Stimulated activated naive B cell treated with anti-CD40 and anti-IgM and Interleukin-4, amounts not matched to agents 10 μg/mL and 1 μg/mL and 100 μg/mL, for 72 hours (primary cell): Measurements from ENCODE around the gene RFX5.

Source experiments
- ATAC-seq, 2 donors: fragments of 150-1000 bp; cut with Tn5 transposase; replicated peaks; 2 replicates each; pipeline ENCODE4 v1.10.0; 2021; ENCODE audit warnings: moderate library complexity in 1 of 2
- DNase-seq: peaks from one replicate; pipeline ENCODE4 v3.0.0; 2021
- H3K27ac Mint-ChIP-seq: one replicate; pipeline ENCODE4 v1.8.0; 2022; ENCODE audit warnings: mild to moderate bottlenecking, mixed read lengths
- H3K27me3 Mint-ChIP-seq, 2 donors: one replicate each; pipeline ENCODE4 v1.8.0; 2022; ENCODE audit warnings: mixed read lengths in 2 of 2
- H3K36me3 Mint-ChIP-seq, 2 donors: one replicate each; pipeline ENCODE4 v1.8.0; 2022; ENCODE audit warnings: mixed read lengths in 2 of 2, mild to moderate bottlenecking in 1 of 2
- H3K4me1 Mint-ChIP-seq, 2 donors: one replicate each; pipeline ENCODE4 v1.8.0; 2022; ENCODE audit warnings: mixed read lengths in 2 of 2, mild to moderate bottlenecking in 1 of 2
- H3K4me3 Mint-ChIP-seq, 2 donors: one replicate each; pipeline ENCODE4 v1.8.0; 2022; ENCODE audit warnings: mild to moderate bottlenecking in 2 of 2, mixed read lengths in 2 of 2, moderate library complexity in 1 of 2
- H3K9me3 Mint-ChIP-seq, 2 donors: one replicate each; pipeline ENCODE4 v1.8.0; 2022; ENCODE audit warnings: mixed read lengths in 2 of 2, mild to moderate bottlenecking in 1 of 2

Gene RFX5

GRCh38 chr1:151344291-151344690 is 2.8 kb downstream of the RFX5 start:
- H3K4me1 Mint-ChIP-seq = peaks cover 55 to 77% of the 10 kb centered on the region in 2 donors
- no peaks in the 10 kb centered on the region for H3K9me3 Mint-ChIP-seq
- H3K27me3 Mint-ChIP-seq = no peaks in the 10 kb centered on the region
- ATAC-seq = no peak
- peak overlapping the region; percentile 92 for H3K27ac Mint-ChIP-seq
- peaks cover 36 to 43% of the 10 kb centered on the region in 2 donors for H3K36me3 Mint-ChIP-seq
- no peak for DNase-seq
- peak overlapping the region; percentile 20 to 44 for H3K4me3 Mint-ChIP-seq

- DNase-seq = no peak
- peaks cover 55 to 81% of the 10 kb centered on the region in 2 donors for H3K4me1 Mint-ChIP-seq
- peaks cover 38 to 43% of the 10 kb centered on the region in 2 donors for H3K36me3 Mint-ChIP-seq
- no peaks in the 10 kb centered on the region for H3K27me3 Mint-ChIP-seq
- peak overlapping the region; percentile 92 for H3K27ac Mint-ChIP-seq
- ATAC-seq = no peak
- H3K9me3 Mint-ChIP-seq = no peaks in the 10 kb centered on the region
- H3K4me3 Mint-ChIP-seq = no peak overlapping the region
Measured at GRCh38 chr1:151343587-151343986, 3.5 kb downstream of the RFX5 start.

GRCh38 chr1:151342569-151342968 is 4.5 kb downstream of the RFX5 start:
- ATAC-seq = no peak
- Mint-ChIP-seq H3K36me3 (peaks cover 39 to 43% of the 10 kb centered on the region in 2 donors), H3K27ac (peak overlapping the region; percentile 92), H3K4me1 (peaks cover 47 to 74% of the 10 kb centered on the region in 2 donors), H3K9me3 (no peaks in the 10 kb centered on the region), H3K4me3 (no peak overlapping the region), H3K27me3 (no peaks in the 10 kb centered on the region)
- no peak for DNase-seq

- H3K27me3 Mint-ChIP-seq = no peaks in the 10 kb centered on the region
Measured at GRCh38 chr1:151342021-151342420, 5.0 kb downstream of the RFX5 start.

GRCh38 chr1:151340870-151341754 is 5.9 kb downstream of the RFX5 start:
- Mint-ChIP-seq H3K4me3 (no peak overlapping the region), H3K36me3 (peaks cover 31 to 35% of the 10 kb centered on the region in 2 donors), H3K27ac (peak overlapping the region; percentile 6), H3K9me3 (no peaks in the 10 kb centered on the region), H3K4me1 (peaks cover 40 to 61% of the 10 kb centered on the region in 2 donors), H3K27me3 (no peaks in the 10 kb centered on the region)
- ATAC-seq = peak; percentile 89
- peak; percentile 23 for DNase-seq

More at GRCh38 chr1:151342021-151342420, 5.0 kb downstream of the RFX5 start:
- no peaks in the 10 kb centered on the region for H3K9me3 Mint-ChIP-seq
- DNase-seq (no peak), ATAC-seq (no peak)
- peak overlapping the region; percentile 92 for H3K27ac Mint-ChIP-seq
- peaks cover 38 to 43% of the 10 kb centered on the region in 2 donors for H3K36me3 Mint-ChIP-seq
- H3K4me1 Mint-ChIP-seq = peaks cover 45 to 70% of the 10 kb centered on the region in 2 donors
- H3K4me3 Mint-ChIP-seq = no peak overlapping the region

- H3K27me3 Mint-ChIP-seq = no peaks in the 10 kb centered on the region
- H3K27ac Mint-ChIP-seq = no peak overlapping the region
- DNase-seq = no peak
- ATAC-seq = no peak
- H3K9me3 Mint-ChIP-seq = no peaks in the 10 kb centered on the region
- no peak overlapping the region for H3K4me3 Mint-ChIP-seq
- H3K36me3 Mint-ChIP-seq = peaks cover 5 to 6% of the 10 kb centered on the region in 2 donors
- H3K4me1 Mint-ChIP-seq = peaks cover 8 to 18% of the 10 kb centered on the region in 2 donors
Measured at GRCh38 chr1:151336556-151336955, 10.5 kb downstream of the RFX5 start.

- no peak for DNase-seq
- Mint-ChIP-seq H3K4me1 (peaks cover under 1 to 7% of the 10 kb centered on the region in 2 donors), H3K4me3 (no peak overlapping the region), H3K36me3 (peaks cover 1 to 3% of the 10 kb centered on the region in 2 donors), H3K27me3 (no peaks in the 10 kb centered on the region), H3K9me3 (no peaks in the 10 kb centered on the region), H3K27ac (no peak overlapping the region)
- no peak for ATAC-seq
Measured at GRCh38 chr1:151334822-151335221, 12.2 kb downstream of the RFX5 start.

GRCh38 chr1:151327903-151328674 is 19.0 kb downstream of the RFX5 start:
- peak; percentile 19 to 23 for ATAC-seq
- DNase-seq = no peak
- no peaks in the 10 kb centered on the region for H3K27me3 Mint-ChIP-seq
- no peaks in the 10 kb centered on the region for H3K9me3 Mint-ChIP-seq
- peak overlapping the region; percentile 92 to 100 for H3K4me3 Mint-ChIP-seq
- peak overlapping the region; percentile 96 for H3K27ac Mint-ChIP-seq
- H3K36me3 Mint-ChIP-seq = peaks cover 21 to 32% of the 10 kb centered on the region in 2 donors
- H3K4me1 Mint-ChIP-seq = peaks cover 25 to 30% of the 10 kb centered on the region in 2 donors

- H3K4me3 Mint-ChIP-seq = peak within 1 kb of the TSS; percentile 92 to 100
- ATAC-seq = peak; percentile 89 to 92
- no peaks in the 10 kb centered on the region for H3K27me3 Mint-ChIP-seq
Measured at GRCh38 chr1:151327223-151327902, 19.7 kb downstream of the RFX5 start, which contains the start of gene PI4KB. Gene PI4KB (minus strand): TSS chr1:151327416. CDS start chr1:151316481, 10,935 bp downstream.

GRCh38 chr1:151326619-151327222 is 20.3 kb downstream of the RFX5 start:
- Mint-ChIP-seq H3K27ac (peak overlapping the region; percentile 96), H3K4me1 (peaks cover 31 to 40% of the 10 kb centered on the region in 2 donors), H3K27me3 (no peaks in the 10 kb centered on the region), H3K36me3 (peaks cover 28 to 40% of the 10 kb centered on the region in 2 donors), H3K9me3 (no peaks in the 10 kb centered on the region), H3K4me3 (peak overlapping the region; percentile 92 to 100)
- peak; percentile 74 to 79 for ATAC-seq
- peak; percentile 55 for DNase-seq

More at GRCh38 chr1:151327223-151327902, 19.7 kb downstream of the RFX5 start, which contains the start of gene PI4KB:
- DNase-seq = peak; percentile 86
- H3K36me3 Mint-ChIP-seq = peaks cover 25 to 35% of the 10 kb centered on the region in 2 donors
- peaks cover 28 to 35% of the 10 kb centered on the region in 2 donors for H3K4me1 Mint-ChIP-seq
- peak within 1 kb of the TSS; percentile 96 for H3K27ac Mint-ChIP-seq
- no peaks in the 10 kb centered on the region for H3K9me3 Mint-ChIP-seq

GRCh38 chr1:151325646-151326429 is 21.2 kb downstream of the RFX5 start:
- Mint-ChIP-seq H3K27me3 (no peaks in the 10 kb centered on the region), H3K36me3 (peaks cover 29 to 42% of the 10 kb centered on the region in 2 donors), H3K4me3 (peak overlapping the region; percentile 92 to 100), H3K4me1 (peaks cover 33 to 43% of the 10 kb centered on the region in 2 donors), H3K27ac (peak overlapping the region; percentile 96), H3K9me3 (no peaks in the 10 kb centered on the region)
- DNase-seq (no peak), ATAC-seq (no peak)

GRCh38 chr1:151325231-151325630 is 21.8 kb downstream of the RFX5 start:
- Mint-ChIP-seq H3K27ac (no peak overlapping the region), H3K4me3 (peak overlapping the region in 1 of 2 donors; percentile 32), H3K4me1 (peaks cover 33 to 49% of the 10 kb centered on the region in 2 donors), H3K27me3 (no peaks in the 10 kb centered on the region), H3K9me3 (no peaks in the 10 kb centered on the region), H3K36me3 (peaks cover 29 to 48% of the 10 kb centered on the region in 2 donors)
- ATAC-seq (no peak), DNase-seq (no peak)
